ENCODE measurements around the gene ADGRG3.

ADGRG3 gene

DNA sequence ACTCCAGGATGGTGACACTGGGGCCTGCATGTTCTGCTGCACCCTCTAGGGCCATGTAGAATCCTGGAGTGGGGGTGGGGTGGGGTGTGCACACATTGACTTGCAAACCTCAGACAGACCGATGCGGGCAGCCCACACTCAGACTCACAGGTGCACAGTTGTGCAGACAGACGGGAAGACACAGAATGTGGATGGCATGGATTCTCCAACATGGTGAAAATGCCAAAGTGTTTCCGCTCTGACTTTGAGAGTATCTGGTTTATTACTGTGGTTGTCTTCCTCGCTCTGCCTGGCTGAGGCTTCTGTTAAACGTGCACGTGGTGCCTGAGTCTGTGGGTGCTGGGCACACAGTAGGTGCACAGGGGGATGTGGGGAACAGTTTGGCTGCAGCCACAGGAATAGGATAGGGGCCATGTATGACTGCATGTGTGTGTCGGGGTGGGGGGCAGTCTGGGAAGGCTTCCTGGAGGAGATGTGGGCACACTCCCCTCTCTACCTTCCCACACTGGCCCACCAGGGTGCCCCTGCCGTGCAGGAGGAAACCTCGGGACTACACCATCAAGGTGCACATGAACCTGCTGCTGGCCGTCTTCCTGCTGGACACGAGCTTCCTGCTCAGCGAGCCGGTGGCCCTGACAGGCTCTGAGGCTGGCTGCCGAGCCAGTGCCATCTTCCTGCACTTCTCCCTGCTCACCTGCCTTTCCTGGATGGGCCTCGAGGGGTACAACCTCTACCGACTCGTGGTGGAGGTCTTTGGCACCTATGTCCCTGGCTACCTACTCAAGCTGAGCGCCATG lies 9.0 kb upstream of the ADGRG3 start:
- TF ChIP-seq ZC3H10 (CRISPR knock-in tag; IDR thresholded peaks at IDR 0.05), result no peak
- TF ChIP-seq ARNTL (CRISPR knock-in tag; IDR thresholded peaks at IDR 0.05; ENCODE audit: borderline replicate concordance, low read depth), result no peak
- TF ChIP-seq CSDC2 (CRISPR knock-in tag; IDR thresholded peaks at IDR 0.05), result no peak
- TF ChIP-seq ZNF70 (CRISPR knock-in tag; IDR thresholded peaks at IDR 0.05), result no peak
- no peak for TF ChIP-seq PPARA (CRISPR knock-in tag; IDR thresholded peaks at IDR 0.05; ENCODE audit: borderline replicate concordance)
- no peak for TF ChIP-seq ZFP30 (CRISPR knock-in tag; IDR thresholded peaks at IDR 0.05)
- no peak for TF ChIP-seq TCF4 (CRISPR knock-in tag; IDR thresholded peaks at IDR 0.05; ENCODE audit: borderline replicate concordance)
- no peak for TF ChIP-seq ZNF565 (CRISPR knock-in tag; conservative IDR thresholded peaks at IDR 0.05; ENCODE audit: low read depth)
- TF ChIP-seq RARB (CRISPR knock-in tag; IDR thresholded peaks at IDR 0.05), result no peak
- TF ChIP-seq ZFP3 (CRISPR knock-in tag; IDR thresholded peaks at IDR 0.05), result no peak
- TF ChIP-seq TOX (CRISPR knock-in tag; IDR thresholded peaks at IDR 0.05; ENCODE audit: borderline replicate concordance), result no peak
- TF ChIP-seq SNAI2 (CRISPR knock-in tag; IDR thresholded peaks at IDR 0.05), result no peak
- TF ChIP-seq OSR1 (CRISPR knock-in tag; IDR thresholded peaks at IDR 0.05), result no peak
- TF ChIP-seq, protein P1, sequence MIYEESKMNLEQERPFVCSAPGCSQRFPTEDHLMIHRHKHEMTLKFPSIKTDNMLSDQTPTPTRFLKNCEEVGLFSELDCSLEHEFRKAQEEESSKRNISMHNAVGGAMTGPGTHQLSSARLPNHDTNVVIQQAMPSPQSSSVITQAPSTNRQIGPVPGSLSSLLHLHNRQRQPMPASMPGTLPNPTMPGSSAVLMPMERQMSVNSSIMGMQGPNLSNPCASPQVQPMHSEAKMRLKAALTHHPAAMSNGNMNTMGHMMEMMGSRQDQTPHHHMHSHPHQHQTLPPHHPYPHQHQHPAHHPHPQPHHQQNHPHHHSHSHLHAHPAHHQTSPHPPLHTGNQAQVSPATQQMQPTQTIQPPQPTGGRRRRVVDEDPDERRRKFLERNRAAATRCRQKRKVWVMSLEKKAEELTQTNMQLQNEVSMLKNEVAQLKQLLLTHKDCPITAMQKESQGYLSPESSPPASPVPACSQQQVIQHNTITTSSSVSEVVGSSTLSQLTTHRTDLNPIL (CRISPR knock-in tag; IDR thresholded peaks at IDR 0.05; ENCODE audit: low read depth), result no peak
- no peak for TF ChIP-seq CSRNP3 (CRISPR knock-in tag; IDR thresholded peaks at IDR 0.05)
- no peak for TF ChIP-seq ISL1 (CRISPR knock-in tag; IDR thresholded peaks at IDR 0.05)
- ATAC-seq, result no peak

GRCh38 chr16:57660715-57661463 lies 7.2 kb upstream of the ADGRG3 start:
- no peak for ATAC-seq
- TF ChIP-seq ZNF70 (CRISPR knock-in tag; IDR thresholded peaks at IDR 0.05) (no peak), ISL1 (CRISPR knock-in tag; IDR thresholded peaks at IDR 0.05) (no peak), PPARA (CRISPR knock-in tag; IDR thresholded peaks at IDR 0.05; ENCODE audit: borderline replicate concordance) (no peak), ZFP30 (CRISPR knock-in tag; IDR thresholded peaks at IDR 0.05) (no peak), RARB (CRISPR knock-in tag; IDR thresholded peaks at IDR 0.05) (no peak), OSR1 (CRISPR knock-in tag; IDR thresholded peaks at IDR 0.05) (no peak), CSRNP3 (CRISPR knock-in tag; IDR thresholded peaks at IDR 0.05) (no peak), CSDC2 (CRISPR knock-in tag; IDR thresholded peaks at IDR 0.05) (no peak), SNAI2 (CRISPR knock-in tag; IDR thresholded peaks at IDR 0.05) (no peak), ZNF8 (CRISPR knock-in tag; IDR thresholded peaks at IDR 0.05) (no peak), ARNTL (CRISPR knock-in tag; IDR thresholded peaks at IDR 0.05; ENCODE audit: borderline replicate concordance, low read depth) (no peak)
- TF ChIP-seq, protein P1 (CRISPR knock-in tag; IDR thresholded peaks at IDR 0.05; ENCODE audit: low read depth), result no peak
- TF ChIP-seq, protein P2, sequence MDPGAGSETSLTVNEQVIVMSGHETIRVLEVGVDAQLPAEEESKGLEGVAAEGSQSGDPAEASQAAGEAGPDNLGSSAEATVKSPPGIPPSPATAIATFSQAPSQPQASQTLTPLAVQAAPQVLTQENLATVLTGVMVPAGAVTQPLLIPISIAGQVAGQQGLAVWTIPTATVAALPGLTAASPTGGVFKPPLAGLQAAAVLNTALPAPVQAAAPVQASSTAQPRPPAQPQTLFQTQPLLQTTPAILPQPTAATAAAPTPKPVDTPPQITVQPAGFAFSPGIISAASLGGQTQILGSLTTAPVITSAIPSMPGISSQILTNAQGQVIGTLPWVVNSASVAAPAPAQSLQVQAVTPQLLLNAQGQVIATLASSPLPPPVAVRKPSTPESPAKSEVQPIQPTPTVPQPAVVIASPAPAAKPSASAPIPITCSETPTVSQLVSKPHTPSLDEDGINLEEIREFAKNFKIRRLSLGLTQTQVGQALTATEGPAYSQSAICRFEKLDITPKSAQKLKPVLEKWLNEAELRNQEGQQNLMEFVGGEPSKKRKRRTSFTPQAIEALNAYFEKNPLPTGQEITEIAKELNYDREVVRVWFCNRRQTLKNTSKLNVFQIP (CRISPR knock-in tag; IDR thresholded peaks at IDR 0.05; ENCODE audit: borderline replicate concordance, low read depth), result no peak

DNA sequence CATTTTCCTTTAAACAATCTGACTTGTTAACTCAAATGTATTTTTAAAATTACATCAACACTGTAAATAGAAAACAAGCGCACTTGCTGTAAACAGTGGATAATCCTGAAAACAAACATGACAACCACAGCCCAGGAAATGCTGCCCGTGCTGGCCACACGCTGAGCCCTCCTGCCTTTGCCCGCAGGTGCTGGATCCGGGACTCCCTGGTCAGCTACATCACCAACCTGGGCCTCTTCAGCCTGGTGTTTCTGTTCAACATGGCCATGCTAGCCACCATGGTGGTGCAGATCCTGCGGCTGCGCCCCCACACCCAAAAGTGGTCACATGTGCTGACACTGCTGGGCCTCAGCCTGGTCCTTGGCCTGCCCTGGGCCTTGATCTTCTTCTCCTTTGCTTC lies 6.6 kb upstream of the ADGRG3 start:
- no peak for ATAC-seq
- TF ChIP-seq ESRRG (CRISPR knock-in tag; IDR thresholded peaks at IDR 0.05) (no peak), ZNF8 (CRISPR knock-in tag; IDR thresholded peaks at IDR 0.05) (no peak), ISL1 (CRISPR knock-in tag; IDR thresholded peaks at IDR 0.05) (no peak), RARB (CRISPR knock-in tag; IDR thresholded peaks at IDR 0.05) (no peak), CSDC2 (CRISPR knock-in tag; IDR thresholded peaks at IDR 0.05) (no peak)
- TF ChIP-seq, protein P1 (CRISPR knock-in tag; IDR thresholded peaks at IDR 0.05; ENCODE audit: low read depth), result no peak
- TF ChIP-seq, protein P2 (CRISPR knock-in tag; IDR thresholded peaks at IDR 0.05; ENCODE audit: borderline replicate concordance, low read depth), result no peak
